HG03139 (cell line): ENCODE data around the gene SPAG4.
A peak's percentile ranks its signal among the peaks of the same experiment; 100 is the strongest.

ENCODE experiments used
- ATAC-seq: cut with Tn5 transposase; IDR thresholded peaks from one replicate; pipeline ENCODE4 v1.9.1; 2021; ENCODE audit not compliant: unreplicated experiment

Gene SPAG4

GRCh38 chr20:35619196-35620095, 3.8 kb downstream of the SPAG4 start:
- peak; percentile 27 for ATAC-seq

- ATAC-seq, result no peak
Observed at GRCh38 chr20:35620818-35621559, 5.4 kb downstream of the SPAG4 start.

GRCh38 chr20:35621560-35621946, 5.9 kb downstream of the SPAG4 start:
- ATAC-seq, result no peak

DNA sequence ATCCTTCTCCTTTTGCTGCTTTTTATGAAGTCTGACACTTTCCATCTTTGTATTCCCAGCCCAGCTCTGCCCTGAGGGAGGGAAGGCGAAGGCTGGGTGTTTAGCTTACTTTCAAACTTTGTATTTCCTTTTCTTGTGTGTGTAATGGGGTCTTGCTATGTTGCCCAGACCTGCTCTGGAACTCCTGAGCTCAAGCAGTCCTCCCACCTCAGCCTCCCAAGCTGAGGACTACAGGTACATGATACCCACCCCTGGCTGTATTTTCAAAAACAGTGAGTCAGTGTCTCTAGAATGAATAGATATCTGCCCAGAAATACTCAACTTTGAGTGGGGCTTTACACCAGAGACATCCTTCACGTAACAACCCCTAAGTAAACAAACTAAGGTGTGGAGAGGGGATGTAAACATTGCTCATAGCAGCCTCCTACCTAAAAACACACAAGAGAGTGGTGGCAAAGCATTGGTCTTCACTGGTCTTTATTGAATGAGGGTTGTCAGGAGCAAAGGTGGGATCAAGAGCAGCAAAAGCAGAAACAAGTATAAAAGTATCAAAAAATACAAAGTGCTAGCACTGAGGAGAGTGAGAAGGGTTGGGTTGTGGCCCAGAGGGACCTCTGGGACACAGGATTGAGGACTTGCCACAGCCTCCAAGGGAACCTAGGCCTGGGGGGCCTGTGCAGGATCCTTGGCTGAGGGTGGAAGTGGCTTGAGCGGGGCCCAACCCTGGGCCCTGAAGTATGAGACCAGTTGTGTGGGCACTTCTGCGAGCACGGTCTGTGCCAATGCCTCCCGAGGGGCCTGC, 10.2 kb downstream of the SPAG4 start:
- ATAC-seq, result no peak

DNA sequence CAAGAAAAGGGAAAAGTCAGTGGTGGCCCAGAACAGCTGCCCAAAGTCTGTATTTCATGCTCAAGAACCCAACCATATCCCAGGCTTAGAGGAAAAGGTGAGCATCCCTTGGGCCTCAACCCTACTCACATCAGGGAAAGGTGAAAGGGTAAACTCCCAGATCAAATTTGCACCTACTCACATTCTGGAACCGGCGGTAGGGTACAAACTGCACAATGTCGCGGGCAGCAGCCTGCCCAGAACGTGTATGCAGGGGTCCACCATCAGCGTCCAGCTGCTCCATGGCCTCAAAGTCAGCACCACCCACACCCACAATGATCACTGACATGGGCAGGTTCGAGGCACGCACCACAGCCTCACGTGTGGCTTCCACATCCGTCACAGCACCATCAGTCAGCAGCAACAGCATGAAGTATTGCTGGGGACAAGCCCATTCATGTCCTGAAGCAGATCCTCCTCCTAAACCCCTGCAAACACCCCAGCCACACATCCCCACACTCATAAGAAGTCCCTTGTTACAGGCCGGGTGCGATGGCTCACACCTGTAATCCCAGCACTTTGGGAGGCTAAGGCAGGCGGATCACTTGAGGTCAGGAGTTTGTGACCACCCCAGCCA, 10.9 kb downstream of the SPAG4 start:
- ATAC-seq, result no peak

GRCh38 chr20:35627121-35627520, 11.5 kb downstream of the SPAG4 start:
- ATAC-seq, result no peak

GRCh38 chr20:35629427-35630145, 14.0 kb downstream of the SPAG4 start:
- no peak for ATAC-seq

DNA sequence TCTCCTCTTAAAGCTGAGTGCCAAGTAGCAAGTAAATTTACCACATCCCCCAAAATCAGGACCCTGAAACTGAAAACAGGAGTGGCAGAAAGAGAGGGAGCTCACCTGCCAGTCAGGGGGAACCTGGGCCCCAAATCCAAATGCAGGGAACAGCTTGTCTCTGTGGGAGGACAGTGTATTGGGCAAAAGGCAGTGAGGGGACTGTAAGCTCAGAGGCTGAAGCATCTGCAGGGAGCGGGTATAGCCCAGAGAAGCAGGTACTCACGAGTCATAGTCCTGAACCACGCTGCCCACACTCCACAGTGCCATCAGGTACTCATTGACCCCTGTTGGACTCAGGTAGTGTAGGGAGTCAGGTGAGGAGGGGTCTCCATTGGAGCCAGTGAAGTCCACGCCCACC, 15.0 kb downstream of the SPAG4 start:
- ATAC-seq, result no peak

GRCh38 chr20:35632539-35633115, 17.0 kb downstream of the SPAG4 start:
- no peak for ATAC-seq

DNA sequence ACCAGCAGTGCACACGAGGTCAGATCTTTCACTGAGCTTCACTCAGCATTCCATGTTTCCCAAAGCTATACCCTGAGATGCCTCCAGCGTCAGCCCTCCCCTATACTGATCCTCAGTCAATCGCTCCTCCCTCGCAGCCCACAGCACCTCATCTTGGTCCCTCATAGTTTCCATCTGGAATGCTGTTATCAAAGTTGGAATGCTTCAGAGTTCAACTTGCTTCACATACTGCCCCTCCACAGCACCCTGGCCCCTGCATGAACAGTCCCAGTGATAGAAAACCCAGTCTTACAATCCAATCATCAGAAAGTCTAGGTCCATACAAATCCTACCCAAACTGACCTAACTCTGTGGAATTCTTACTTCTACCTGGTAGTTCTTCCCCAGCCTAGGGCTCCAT, 20.0 kb downstream of the SPAG4 start:
- ATAC-seq, result no peak

GRCh38 chr20:35636095-35636494, 20.5 kb downstream of the SPAG4 start:
- no peak for ATAC-seq

DNA sequence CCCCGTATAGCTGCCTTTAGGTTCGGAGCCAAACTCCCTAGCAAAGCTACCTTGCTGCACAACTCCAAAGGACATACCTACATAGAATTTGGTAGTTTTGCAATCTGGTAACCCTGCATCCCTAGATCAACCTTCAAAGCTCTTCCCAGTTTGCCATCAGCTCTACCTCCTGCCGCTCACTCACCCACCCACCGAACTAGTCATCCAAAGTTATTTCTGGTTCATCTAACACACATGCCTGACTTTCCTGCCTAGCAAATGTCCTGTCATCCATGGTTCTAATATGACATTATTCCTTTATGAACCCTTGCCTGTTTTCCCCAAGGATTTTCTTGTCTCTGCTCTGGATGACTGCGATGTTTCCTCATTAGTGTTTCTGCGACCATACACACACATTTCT, 21.6 kb downstream of the SPAG4 start:
- ATAC-seq, result no peak

- ATAC-seq, result no peak
Observed at GRCh38 chr20:35638751-35639150, 23.1 kb downstream of the SPAG4 start.

GRCh38 chr20:35640724-35641123, 25.1 kb downstream of the SPAG4 start:
- ATAC-seq, result no peak

GRCh38 chr20:35641743-35642142, 26.1 kb downstream of the SPAG4 start:
- no peak for ATAC-seq

DNA sequence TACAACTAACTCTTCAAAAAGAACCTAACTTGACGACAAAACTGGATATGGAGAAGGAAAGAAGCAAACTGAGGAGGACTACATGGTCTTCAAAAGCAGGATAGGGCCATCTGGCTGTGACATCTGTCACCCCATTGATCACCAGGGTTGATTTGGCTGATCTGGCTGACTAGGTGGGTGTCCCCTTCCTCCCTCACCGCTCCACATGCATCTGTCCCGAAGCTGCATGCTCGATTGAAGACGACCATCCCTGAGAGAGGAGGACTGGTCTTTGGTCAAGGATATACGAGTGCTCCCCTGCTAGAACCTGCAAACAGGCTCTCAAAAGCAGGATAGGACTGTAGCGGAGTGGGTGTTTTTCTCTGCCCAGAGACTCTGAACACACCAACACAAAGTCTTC, 27.4 kb downstream of the SPAG4 start:
- no peak for ATAC-seq

DNA sequence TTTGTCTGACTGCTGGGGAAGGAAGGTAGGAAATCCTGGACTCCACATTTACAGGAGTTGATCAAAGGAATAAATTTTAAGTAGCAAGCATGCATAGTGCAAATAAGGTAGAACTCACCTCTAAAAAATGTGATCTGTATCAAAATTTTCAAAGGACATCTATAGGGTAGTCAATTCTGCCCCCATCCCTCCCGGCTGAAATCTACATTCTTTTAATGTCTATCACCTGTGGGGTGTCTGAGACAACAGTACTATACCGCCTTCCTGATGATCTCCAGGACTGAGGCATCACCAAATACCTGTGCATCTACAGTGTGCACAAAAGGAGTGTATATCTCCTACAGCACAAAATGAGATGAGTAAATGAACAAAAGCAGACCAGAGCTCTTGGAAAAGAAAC, 29.2 kb downstream of the SPAG4 start:
- ATAC-seq, result no peak

DNA sequence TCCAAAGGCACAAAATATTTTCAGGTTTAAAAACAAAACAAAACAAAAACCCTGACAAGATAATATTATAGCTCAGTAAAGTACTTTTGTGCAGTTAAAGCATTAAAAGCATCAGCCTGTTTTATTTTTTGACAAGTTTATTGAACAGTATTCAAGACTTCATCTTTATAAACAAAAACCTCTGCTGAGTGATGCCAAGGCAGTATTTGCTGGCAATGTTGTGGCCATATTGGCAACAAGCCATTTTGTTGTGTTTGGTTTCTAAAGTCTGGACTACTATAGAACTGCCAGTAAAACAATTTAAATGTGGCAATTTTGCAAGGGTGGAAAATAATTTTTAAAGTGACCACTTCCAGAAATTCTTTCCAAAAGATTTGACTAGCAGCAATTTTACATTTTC, 33.2 kb downstream of the SPAG4 start:
- no peak for ATAC-seq

GRCh38 chr20:35650632-35651031, 35.0 kb downstream of the SPAG4 start:
- ATAC-seq, result no peak

DNA sequence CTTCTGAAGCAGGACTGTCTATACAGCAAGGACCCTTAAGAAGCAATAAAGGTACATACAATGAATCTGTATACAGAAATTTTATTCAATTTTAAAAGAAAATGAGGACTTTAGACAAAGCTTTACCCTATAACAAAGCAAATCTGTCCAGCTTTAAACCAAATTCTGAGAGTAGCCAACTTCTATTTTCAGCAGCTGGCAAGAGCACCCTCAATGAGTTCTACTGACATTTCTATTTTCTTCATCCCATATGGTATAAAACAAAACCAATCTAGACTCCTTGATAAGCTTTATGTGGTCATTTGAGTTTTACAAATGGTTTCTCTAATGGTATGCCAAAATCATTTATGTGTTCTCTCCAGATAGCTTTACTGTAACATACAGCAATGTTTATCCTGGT, 36.3 kb downstream of the SPAG4 start:
- ATAC-seq, result no peak
